Measurements from ENCODE around the gene TP53BP1. TPM values are rescaled to one million over a fixed set of nuclear protein-coding genes. Genes with fewer than 3 reads are reported as not detected.

The TP53BP1 gene
- total RNA-seq, 1 donor: 94.1 TPM

DNA sequence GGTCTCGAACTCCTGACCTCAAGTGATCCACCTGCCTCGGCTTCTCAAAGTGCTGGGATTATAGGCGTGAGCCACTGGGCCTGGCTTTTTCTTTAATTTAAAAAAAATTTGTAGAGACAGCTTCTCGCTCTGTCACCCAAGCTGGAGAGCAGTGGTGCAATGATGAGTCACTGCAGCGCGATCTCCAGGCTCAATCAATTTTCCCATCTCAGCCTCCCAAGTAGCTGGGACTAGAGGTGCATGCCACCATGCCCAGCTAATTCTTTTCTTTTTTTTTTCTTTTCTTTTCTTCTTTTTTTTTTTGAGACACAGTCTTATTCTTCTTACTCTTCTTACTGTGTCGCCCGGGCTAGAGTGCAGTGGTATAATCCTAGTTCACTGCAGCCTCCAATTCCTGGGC, 102.2 kb downstream of the TP53BP1 start:
- peak; percentile 36 for DNase-seq (ENCODE audit: low read depth)
- TF ChIP-seq CTCF (IDR thresholded peaks at IDR 0.05; ENCODE audit: insufficient read depth, low read depth, low read length): no peak
- no peak overlapping the region for H3K4me3 ChIP-seq (ENCODE audit: low read depth, low read length)

- no peak overlapping the region for H3K4me3 ChIP-seq (ENCODE audit: low read depth, low read length)
- peak; percentile 72 for DNase-seq (ENCODE audit: low read depth)
- TF ChIP-seq CTCF (IDR thresholded peaks at IDR 0.05; ENCODE audit: insufficient read depth, low read depth, low read length): no peak
Observed at GRCh38 chr15:43383070-43383469, 109.9 kb downstream of the TP53BP1 start.

DNA sequence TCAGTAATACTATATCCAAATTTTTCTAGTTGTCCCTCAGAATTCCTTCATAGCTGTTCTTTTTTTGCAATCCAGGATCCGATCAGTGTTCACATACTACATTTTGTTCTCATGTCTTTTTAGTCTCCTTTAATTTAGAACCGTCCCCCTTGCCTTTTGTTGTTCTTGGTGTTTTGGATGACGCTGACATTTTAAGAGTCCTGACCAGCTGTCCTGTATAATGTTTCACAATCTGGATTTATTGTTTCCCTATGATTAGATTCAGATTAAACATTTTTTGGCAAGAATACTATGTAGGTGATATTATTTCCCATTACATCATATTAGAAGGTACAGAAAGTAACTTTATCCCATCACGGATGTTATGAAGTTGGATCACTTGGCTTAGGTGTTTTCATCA, 110.6 kb downstream of the TP53BP1 start:
- peak; percentile 14 for DNase-seq (ENCODE audit: low read depth)
- TF ChIP-seq CTCF (IDR thresholded peaks at IDR 0.05; ENCODE audit: insufficient read depth, low read depth, low read length): no peak
- no peak overlapping the region for H3K4me3 ChIP-seq (ENCODE audit: low read depth, low read length)

DNA sequence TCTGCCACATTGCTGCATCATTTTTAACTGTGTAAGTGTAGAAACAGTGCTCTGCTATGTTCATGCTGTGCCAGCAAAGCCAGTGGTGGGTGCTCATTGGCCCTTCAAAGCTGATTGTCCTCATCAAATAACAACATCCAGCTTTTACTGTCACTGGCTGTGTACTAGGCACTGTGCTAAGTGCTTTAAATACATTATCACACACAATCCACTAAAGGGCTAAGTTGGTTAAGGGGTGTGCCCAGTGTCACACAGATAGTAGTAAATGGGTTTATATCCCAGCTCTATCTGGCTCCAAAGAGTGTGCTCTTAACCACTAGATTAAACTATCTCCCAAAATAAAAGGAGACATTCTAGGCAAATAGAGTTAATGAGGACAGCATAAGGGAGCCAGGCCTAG, 114.4 kb downstream of the TP53BP1 start:
- no peak for TF ChIP-seq CTCF (IDR thresholded peaks at IDR 0.05; ENCODE audit: insufficient read depth, low read depth, low read length)
- no peak overlapping the region for H3K4me3 ChIP-seq (ENCODE audit: low read depth, low read length)

GRCh38 chr15:43376017-43376705, 116.8 kb downstream of the TP53BP1 start:
- TF ChIP-seq CTCF (IDR thresholded peaks at IDR 0.05; ENCODE audit: insufficient read depth, low read depth, low read length): peak; percentile 86
- no peak overlapping the region for H3K4me3 ChIP-seq (ENCODE audit: low read depth, low read length)
- peak; percentile 29 for DNase-seq (ENCODE audit: low read depth)

More for the DNA sequence above, 114.4 kb downstream of the TP53BP1 start:
- DNase-seq (ENCODE audit: low read depth): no peak

DNA sequence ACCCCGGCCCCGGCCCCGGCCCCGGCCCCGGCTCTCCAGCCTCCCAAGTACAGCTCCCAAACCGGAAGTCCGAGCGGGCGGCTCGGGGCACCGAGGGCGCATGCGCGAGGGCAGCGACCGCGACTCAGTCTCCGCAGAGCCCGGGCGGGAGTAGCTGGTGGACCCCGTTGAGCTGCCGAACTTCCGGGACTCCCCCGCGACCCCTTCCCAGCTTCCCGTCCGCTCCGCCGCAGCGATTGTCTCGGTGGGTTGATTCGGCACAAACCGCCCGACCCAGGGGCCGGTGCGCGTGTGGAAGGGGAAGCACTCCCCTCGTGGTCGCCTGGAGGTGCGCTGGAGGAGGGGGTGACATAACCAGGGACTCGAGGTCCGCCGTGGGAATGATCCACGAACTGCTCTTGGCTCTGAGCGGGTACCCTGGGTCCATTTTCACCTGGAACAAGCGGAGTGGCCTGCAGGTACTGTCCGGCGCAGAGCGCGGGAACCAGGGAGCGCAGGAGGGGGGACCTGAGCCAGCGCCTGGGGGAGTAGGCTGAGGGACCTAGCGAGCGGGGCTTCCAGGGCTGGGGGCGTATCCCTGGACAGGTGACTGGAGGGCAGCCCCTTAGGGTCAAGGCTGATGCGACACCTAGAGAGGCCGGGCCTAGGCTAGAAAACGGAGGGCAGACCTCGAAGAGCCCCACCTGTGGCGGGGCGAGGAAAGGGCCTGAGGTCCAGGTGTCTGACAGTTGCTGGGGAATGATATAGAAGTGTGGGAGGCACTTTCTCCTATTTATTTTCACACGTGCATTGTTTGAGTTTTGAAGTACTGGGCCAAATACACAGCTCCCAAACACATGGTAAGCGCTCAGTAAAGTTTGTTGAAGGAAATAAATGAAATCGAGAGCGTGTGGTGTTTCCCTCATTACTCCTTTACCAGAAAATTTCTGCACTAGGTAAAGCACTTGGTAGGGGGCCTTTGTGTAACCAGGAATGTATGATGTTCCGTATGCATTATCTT, 121.7 kb downstream of the TP53BP1 start, which contains the start of the genes TUBGCP4 and ZSCAN29:
Gene TUBGCP4, plus strand, starts transcription at position 127 of the 1,000 bp plus-strand sequence. Its CDS starts 254 bp downstream, at position 381.
Gene ZSCAN29, minus strand, starts transcription at position 69 of the 1,000 bp plus-strand sequence. CDS start 1,130 bp downstream, outside the sequence.
- peak; percentile 74 for DNase-seq (ENCODE audit: low read depth)
- peak within 1 kb of the TSS; percentile 91 for H3K4me3 ChIP-seq (ENCODE audit: low read depth, low read length)
- peak; percentile 36 for TF ChIP-seq CTCF (IDR thresholded peaks at IDR 0.05; ENCODE audit: insufficient read depth, low read depth, low read length)

All from fibroblast of villous mesenchyme (primary cell).